Measurements from ENCODE around the gene HMX2. TPM values are rescaled to one million over a fixed set of nuclear protein-coding genes. Genes with fewer than 3 reads are reported as not detected.

The HMX2 gene
- total and polyA plus RNA-seq, 2 of the 13 experiments (the other 11 are each of a cell fraction or from before 2014, with no cell fraction given), result not detected

DNA sequence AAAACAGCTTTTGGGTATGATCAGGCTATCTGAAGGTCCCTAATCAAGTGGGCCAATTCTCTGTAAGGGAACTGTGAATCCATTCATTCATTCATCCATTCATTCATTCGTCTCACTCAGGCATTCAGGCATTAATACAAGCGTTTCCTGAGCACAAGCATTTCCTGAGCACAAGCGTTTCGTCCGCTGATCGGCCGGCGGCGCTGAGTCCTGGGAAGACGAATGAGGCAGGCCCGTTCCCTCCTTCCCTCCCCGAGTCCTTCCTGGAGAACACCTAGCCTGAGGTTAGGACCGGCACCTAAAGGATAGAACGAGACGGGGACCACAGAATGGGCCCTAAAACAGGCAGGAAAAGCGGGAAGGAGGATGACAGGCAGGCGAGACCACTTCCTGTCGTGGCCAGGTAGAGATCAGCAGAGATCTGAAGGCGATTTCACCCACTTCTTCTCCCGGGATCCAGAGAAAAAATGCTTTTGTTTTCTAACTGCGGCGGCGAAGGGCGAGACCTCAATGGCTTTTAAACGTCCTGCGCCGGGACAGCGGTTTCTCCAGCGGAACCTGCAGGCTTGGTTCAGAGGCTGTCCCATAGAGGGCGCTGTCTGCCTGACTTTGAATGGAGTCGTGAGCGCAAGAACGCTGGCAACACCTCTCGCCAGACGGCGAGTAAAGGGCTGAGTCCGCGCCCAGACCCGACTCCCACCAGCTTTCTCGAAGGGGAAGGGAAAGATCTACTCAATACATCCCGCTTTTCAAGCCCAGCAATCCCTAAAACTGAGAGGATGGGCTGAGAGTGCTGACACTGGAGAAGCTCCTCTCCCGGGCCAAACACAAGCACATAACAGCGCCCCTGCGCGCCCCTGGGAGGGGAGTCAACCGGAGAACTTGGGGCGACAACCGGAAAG is 15.1 kb upstream of the HMX2 start (continued):
- TF ChIP-seq ZNF614 (CRISPR knock-in tag; IDR thresholded peaks at IDR 0.05; ENCODE audit: borderline replicate concordance) (0 out of 2 replicates have a peak, but pooled peaks have one; percentile 44), SMC3 (IDR thresholded peaks at IDR 0.05; ENCODE audit: low read length) (peak; percentile 49; the same call in 1 of the 2 replicates), IKZF5 (CRISPR knock-in tag; IDR thresholded peaks at IDR 0.05) (0 out of 2 replicates have a peak, but pooled peaks have one; percentile 41), MAFF (IDR thresholded peaks at IDR 0.05; ENCODE audit: low read depth, low read length) (no peak), FOXJ3 (CRISPR knock-in tag; IDR thresholded peaks at IDR 0.05; ENCODE audit: borderline replicate concordance) (no peak), U2AF2 (IDR thresholded peaks at IDR 0.05; ENCODE audit: low read depth, low read length) (no peak), ZNF576 (CRISPR knock-in tag; IDR thresholded peaks at IDR 0.05) (no peak), POLR2G (IDR thresholded peaks at IDR 0.05; ENCODE audit: low read depth, low read length) (no peak), RXRB (CRISPR knock-in tag; IDR thresholded peaks at IDR 0.05; ENCODE audit: borderline replicate concordance) (peak; percentile 42; the same call in 1 of the 2 replicates), SALL1 (CRISPR knock-in tag; IDR thresholded peaks at IDR 0.05) (peak; percentile 49), ZNF670 (CRISPR knock-in tag; IDR thresholded peaks at IDR 0.05; ENCODE audit: borderline replicate concordance) (no peak), RARA (CRISPR knock-in tag; IDR thresholded peaks at IDR 0.05) (no peak), MED8 (CRISPR knock-in tag; IDR thresholded peaks at IDR 0.05; ENCODE audit: insufficient replicate concordance) (no peak), NFATC3 (CRISPR knock-in tag; IDR thresholded peaks at IDR 0.05) (no peak), REXO4 (CRISPR knock-in tag; IDR thresholded peaks at IDR 0.05; ENCODE audit: borderline replicate concordance) (no peak), MED1 (CRISPR knock-in tag; IDR thresholded peaks at IDR 0.05) (no peak), MXD1 (CRISPR knock-in tag; IDR thresholded peaks at IDR 0.05) (no peak), FOSL1 (CRISPR knock-in tag; IDR thresholded peaks at IDR 0.05; ENCODE audit: borderline replicate concordance) (no peak), TEAD3 (CRISPR knock-in tag; optimal IDR thresholded peaks at IDR 0.05; ENCODE audit: borderline replicate concordance) (peak; percentile 14)
- TF ChIP-seq, protein P1, sequence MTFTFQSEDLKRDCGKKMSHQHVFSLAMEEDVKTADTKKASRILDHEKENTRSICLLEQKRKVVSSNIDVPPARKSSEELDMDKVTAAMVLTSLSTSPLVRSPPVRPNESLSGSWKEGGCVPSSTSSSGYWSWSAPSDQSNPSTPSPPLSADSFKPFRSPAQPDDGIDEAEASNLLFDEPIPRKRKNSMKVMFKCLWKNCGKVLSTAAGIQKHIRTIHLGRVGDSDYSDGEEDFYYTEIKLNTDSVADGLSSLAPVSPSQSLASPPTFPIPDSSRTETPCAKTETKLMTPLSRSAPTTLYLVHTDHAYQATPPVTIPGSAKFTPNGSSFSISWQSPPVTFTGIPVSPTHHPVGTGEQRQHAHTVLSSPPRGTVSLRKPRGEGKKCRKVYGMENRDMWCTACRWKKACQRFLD (CRISPR knock-in tag; IDR thresholded peaks at IDR 0.05; ENCODE audit: borderline replicate concordance), result no peak
- TF ChIP-seq, protein P2, sequence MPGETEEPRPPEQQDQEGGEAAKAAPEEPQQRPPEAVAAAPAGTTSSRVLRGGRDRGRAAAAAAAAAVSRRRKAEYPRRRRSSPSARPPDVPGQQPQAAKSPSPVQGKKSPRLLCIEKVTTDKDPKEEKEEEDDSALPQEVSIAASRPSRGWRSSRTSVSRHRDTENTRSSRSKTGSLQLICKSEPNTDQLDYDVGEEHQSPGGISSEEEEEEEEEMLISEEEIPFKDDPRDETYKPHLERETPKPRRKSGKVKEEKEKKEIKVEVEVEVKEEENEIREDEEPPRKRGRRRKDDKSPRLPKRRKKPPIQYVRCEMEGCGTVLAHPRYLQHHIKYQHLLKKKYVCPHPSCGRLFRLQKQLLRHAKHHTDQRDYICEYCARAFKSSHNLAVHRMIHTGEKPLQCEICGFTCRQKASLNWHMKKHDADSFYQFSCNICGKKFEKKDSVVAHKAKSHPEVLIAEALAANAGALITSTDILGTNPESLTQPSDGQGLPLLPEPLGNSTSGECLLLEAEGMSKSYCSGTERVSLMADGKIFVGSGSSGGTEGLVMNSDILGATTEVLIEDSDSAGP (CRISPR knock-in tag; IDR thresholded peaks at IDR 0.05; ENCODE audit: borderline replicate concordance), result peak; percentile 37; the same call in 1 of the 2 replicates
- TF ChIP-seq, protein P3, sequence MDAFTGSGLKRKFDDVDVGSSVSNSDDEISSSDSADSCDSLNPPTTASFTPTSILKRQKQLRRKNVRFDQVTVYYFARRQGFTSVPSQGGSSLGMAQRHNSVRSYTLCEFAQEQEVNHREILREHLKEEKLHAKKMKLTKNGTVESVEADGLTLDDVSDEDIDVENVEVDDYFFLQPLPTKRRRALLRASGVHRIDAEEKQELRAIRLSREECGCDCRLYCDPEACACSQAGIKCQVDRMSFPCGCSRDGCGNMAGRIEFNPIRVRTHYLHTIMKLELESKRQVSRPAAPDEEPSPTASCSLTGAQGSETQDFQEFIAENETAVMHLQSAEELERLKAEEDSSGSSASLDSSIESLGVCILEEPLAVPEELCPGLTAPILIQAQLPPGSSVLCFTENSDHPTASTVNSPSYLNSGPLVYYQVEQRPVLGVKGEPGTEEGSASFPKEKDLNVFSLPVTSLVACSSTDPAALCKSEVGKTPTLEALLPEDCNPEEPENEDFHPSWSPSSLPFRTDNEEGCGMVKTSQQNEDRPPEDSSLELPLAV (CRISPR knock-in tag; conservative IDR thresholded peaks at IDR 0.05; ENCODE audit: low read depth), result no peak

Data from HepG2 (cell line).